Astrocyte (in vitro differentiated cells and primary cell): ENCODE data around the gene WDR43. TPM values are rescaled to one million over a fixed set of nuclear protein-coding genes. Genes with fewer than 3 reads are reported as not detected.
"Not testable (repeated sequence)": the region's sequence is repeated elsewhere in the genome, so short reads cannot be mapped to it uniquely, and the experiment has no call there.

Experiments
- DNase-seq: peaks from one replicate; pipeline ENCODE4 v3.0.0-alpha.2; 2010; ENCODE audit warnings: low read depth
- FAIRE-seq: peaks from 2 replicates; lab custom pipeline; 2011; peaks lifted over from hg19 to GRCh38; lab: Jason Lieb, UNC
- H2AFZ ChIP-seq: 2 replicates; pipeline ENCODE4 v1.6.0; 2012; ENCODE audit warnings: low read depth, low read length, inconsistent platforms
- H3K27ac ChIP-seq: 2 replicates; pipeline ENCODE4 v1.5.1; 2011; ENCODE audit warnings: low read depth, low read length, inconsistent platforms
- H3K27me3 ChIP-seq: 2 replicates; pipeline ENCODE4 v1.6.0; 2011; ENCODE audit warnings: low read length, inconsistent platforms; ENCODE audit not compliant: insufficient read depth
- H3K36me3 ChIP-seq: 2 replicates; pipeline ENCODE4 v1.5.1; 2011; ENCODE audit warnings: low read length, inconsistent platforms; ENCODE audit not compliant: insufficient read depth
- H3K4me1 ChIP-seq: 2 replicates; pipeline ENCODE4 v1.5.1; 2011; ENCODE audit warnings: low read length, inconsistent platforms; ENCODE audit not compliant: insufficient read depth
- H3K4me2 ChIP-seq: 2 replicates; pipeline ENCODE4 v1.6.0; 2012; ENCODE audit warnings: low read length, inconsistent platforms
- H3K4me3 ChIP-seq: 2 replicates; pipeline ENCODE4 v1.5.1; 2011; ENCODE audit warnings: low read depth, mild to moderate bottlenecking, low read length, inconsistent platforms; ENCODE audit not compliant: insufficient read depth
- H3K79me2 ChIP-seq: 2 replicates; pipeline ENCODE4 v1.6.0; 2012; ENCODE audit warnings: mild to moderate bottlenecking, low read length, inconsistent platforms; ENCODE audit not compliant: insufficient read depth
- H3K9ac ChIP-seq: 2 replicates; pipeline ENCODE4 v1.6.0; 2012; ENCODE audit warnings: mild to moderate bottlenecking, low read length, inconsistent platforms
- H3K9me3 ChIP-seq: 2 replicates; pipeline ENCODE4 v1.5.1; 2012; ENCODE audit warnings: low read depth, mild to moderate bottlenecking, low read length, inconsistent platforms; ENCODE audit not compliant: insufficient read depth
- H4K20me1 ChIP-seq: 2 replicates; pipeline ENCODE4 v1.6.0; 2012; ENCODE audit warnings: low read length, inconsistent platforms; ENCODE audit not compliant: insufficient read depth
- H3K27ac Mint-ChIP-seq: one replicate; pipeline ENCODE4 v1.8.0; 2021; ENCODE audit warnings: mild to moderate bottlenecking, mixed read lengths; ENCODE audit not compliant: unreplicated experiment
- H3K27me3 Mint-ChIP-seq: one replicate; pipeline ENCODE4 v1.8.0; 2021; ENCODE audit warnings: low read depth, mixed read lengths; ENCODE audit not compliant: unreplicated experiment
- H3K36me3 Mint-ChIP-seq: one replicate; pipeline ENCODE4 v1.8.0; 2021; ENCODE audit warnings: low read depth, mixed read lengths; ENCODE audit not compliant: unreplicated experiment
- H3K4me1 Mint-ChIP-seq: one replicate; pipeline ENCODE4 v1.8.0; 2021; ENCODE audit warnings: low read depth, mixed read lengths; ENCODE audit not compliant: unreplicated experiment
- H3K4me3 Mint-ChIP-seq: one replicate; pipeline ENCODE4 v1.8.0; 2021; ENCODE audit warnings: mild to moderate bottlenecking, moderate library complexity, mixed read lengths; ENCODE audit not compliant: unreplicated experiment
- H3K9me3 Mint-ChIP-seq: one replicate; pipeline ENCODE4 v1.8.0; 2021; ENCODE audit warnings: mild to moderate bottlenecking, mixed read lengths; ENCODE audit not compliant: unreplicated experiment
- CTCF ChIP-seq: IDR thresholded peaks from 2 replicates; pipeline ENCODE4 v1.5.1; 2011; ENCODE audit warnings: low read depth, mild to moderate bottlenecking, inconsistent platforms, low read length, moderate library complexity; ENCODE audit not compliant: insufficient read depth
- EZH2 ChIP-seq: IDR thresholded peaks from 2 replicates; pipeline ENCODE4 v1.6.1; 2012; ENCODE audit warnings: mild to moderate bottlenecking, low read length, inconsistent platforms; ENCODE audit not compliant: insufficient read depth
- total RNA-seq: library from RNA; stranded (reverse); gene quantifications from 2 replicates; pipeline ENCODE4 v1.2.1, GENCODE V29; 2021

WDR43 gene
- total RNA-seq, 1 donor from 2014 or later, result 83.9 TPM

GRCh38 chr2:28976584-28976983 is 82.1 kb downstream of the WDR43 start:
- peak overlapping the region; percentile 63 for H3K27ac ChIP-seq
- H3K4me1 Mint-ChIP-seq, result peaks cover 7% of the 10 kb centered on the region
- H3K4me3 Mint-ChIP-seq, result no peak overlapping the region

GRCh38 chr2:28977176-28977875 is 82.9 kb downstream of the WDR43 start:
- Mint-ChIP-seq H3K27me3 (peaks cover 25% of the 10 kb centered on the region), H3K4me1 (peaks cover 7% of the 10 kb centered on the region), H3K36me3 (no peaks in the 10 kb centered on the region), H3K27ac (no peak overlapping the region), H3K9me3 (no peaks in the 10 kb centered on the region), H3K4me3 (no peak overlapping the region)
- FAIRE-seq, result no peak
- no peaks in the 10 kb centered on the region for H3K36me3 ChIP-seq
- no peak overlapping the region for H2AFZ ChIP-seq
- peaks cover 12% of the 10 kb centered on the region for H3K4me1 ChIP-seq
- no peaks in the 10 kb centered on the region for H3K27me3 ChIP-seq
- TF ChIP-seq CTCF (no peak), EZH2 (no peak)
- no peaks in the 10 kb centered on the region for H3K79me2 ChIP-seq
- peak overlapping the region; percentile 41 for H3K4me2 ChIP-seq
- DNase-seq, result no peak
- H3K4me3 ChIP-seq, result no peak overlapping the region
- no peaks in the 10 kb centered on the region for H3K9me3 ChIP-seq
- peak overlapping the region; percentile 52 for H3K9ac ChIP-seq
- no peaks in the 10 kb centered on the region for H4K20me1 ChIP-seq
- peak overlapping the region; percentile 63 for H3K27ac ChIP-seq

More at GRCh38 chr2:28976584-28976983, 82.1 kb downstream of the WDR43 start:
- no peaks in the 10 kb centered on the region for H4K20me1 ChIP-seq
- Mint-ChIP-seq H3K27ac (peak overlapping the region; percentile 89), H3K36me3 (no peaks in the 10 kb centered on the region), H3K27me3 (peaks cover 22% of the 10 kb centered on the region), H3K9me3 (no peaks in the 10 kb centered on the region)
- H3K4me1 ChIP-seq, result peaks cover 12% of the 10 kb centered on the region
- no peaks in the 10 kb centered on the region for H3K79me2 ChIP-seq
- H3K4me2 ChIP-seq, result peak overlapping the region; percentile 41
- peak overlapping the region; percentile 52 for H3K9ac ChIP-seq
- H3K27me3 ChIP-seq, result no peaks in the 10 kb centered on the region
- TF ChIP-seq EZH2, result no peak
- TF ChIP-seq CTCF, result no peak
- H3K9me3 ChIP-seq, result no peaks in the 10 kb centered on the region
- H2AFZ ChIP-seq, result no peak overlapping the region
- no peaks in the 10 kb centered on the region for H3K36me3 ChIP-seq
- no peak for FAIRE-seq
- peak; percentile 93 for DNase-seq
- no peak overlapping the region for H3K4me3 ChIP-seq

- H3K36me3 ChIP-seq, H3K4me3 Mint-ChIP-seq, H3K9ac ChIP-seq, H3K9me3 Mint-ChIP-seq, DNase-seq, FAIRE-seq, H2AFZ ChIP-seq, H3K27ac Mint-ChIP-seq, H3K27me3 ChIP-seq, H3K36me3 Mint-ChIP-seq, H4K20me1 ChIP-seq, H3K79me2 ChIP-seq, H3K4me2 ChIP-seq, H3K4me1 Mint-ChIP-seq, H3K27ac ChIP-seq, H3K9me3 ChIP-seq, H3K4me3 ChIP-seq: not testable (repeated sequence)
- H3K4me1 ChIP-seq, result peaks cover 12% of the 10 kb centered on the region
- peaks cover 21% of the 10 kb centered on the region for H3K27me3 Mint-ChIP-seq
Measured at GRCh38 chr2:28978001-28978400, 83.5 kb downstream of the WDR43 start.
